PFSK-1 (cell line): ENCODE data around the gene NFYA.

Experiments
- POLR2AphosphoS5 ChIP-seq: IDR thresholded peaks from 2 replicates; pipeline ENCODE4 v1.6.1; 2012; ENCODE audit warnings: low read depth, mild to moderate bottlenecking, control low read depth, low read length, moderate library complexity
- SIN3A ChIP-seq: IDR thresholded peaks from 2 replicates; pipeline ENCODE4 v1.6.1; 2012; ENCODE audit warnings: mild to moderate bottlenecking, low read length, moderate library complexity, borderline replicate concordance; ENCODE audit not compliant: insufficient read depth
- TAF1 ChIP-seq: IDR thresholded peaks from 2 replicates; pipeline ENCODE4 v1.6.1; 2012; ENCODE audit warnings: low read length, control low read depth, borderline replicate concordance; ENCODE audit not compliant: insufficient read depth

DNA sequence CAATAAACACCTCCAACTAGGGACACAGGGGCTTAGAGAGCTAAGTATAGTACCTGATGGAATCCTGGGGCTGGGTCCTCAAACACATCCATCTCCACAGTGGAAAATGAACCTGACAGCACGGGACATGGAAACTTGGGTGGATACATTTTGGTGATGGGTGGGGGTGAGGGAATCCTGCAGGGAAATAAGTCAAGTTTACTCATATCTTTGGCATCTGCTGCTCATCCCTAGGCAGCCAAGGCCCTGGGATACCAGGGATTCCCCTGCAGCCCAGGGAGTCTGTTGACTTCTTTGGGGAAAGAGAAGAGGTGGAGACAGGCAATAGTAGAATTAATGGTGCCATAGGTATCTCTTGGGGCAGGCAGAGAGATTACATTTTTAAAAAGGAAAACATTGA is 13.2 kb upstream of the NFYA start:
- TF ChIP-seq TAF1 (no peak), POLR2AphosphoS5 (no peak), SIN3A (no peak)
